HepG2 (cell line): Measurements from ENCODE around the gene TUBG2. TPM values are rescaled to one million over a fixed set of nuclear protein-coding genes. Genes with fewer than 3 reads are reported as not detected.

Experiments used
- BRCA1 ChIP-seq: sonication (generic); formaldehyde crosslinking; IDR thresholded peaks from 2 replicates; pipeline ENCODE4 v1.4.0; 2020; ENCODE audit warnings: missing genetic modification reagents
- EEA1 ChIP-seq: sonication (generic); formaldehyde crosslinking; IDR thresholded peaks from 2 replicates; pipeline ENCODE4 v1.5.1; 2020; ENCODE audit warnings: mild to moderate bottlenecking, missing genetic modification reagents, borderline replicate concordance
- FLYWCH1 ChIP-seq: sonication (generic); formaldehyde crosslinking; IDR thresholded peaks from 2 replicates; pipeline ENCODE4 v1.8.1; 2023; ENCODE audit warnings: mild to moderate bottlenecking, missing genetic modification reagents
- HOXA3 ChIP-seq: sonication (generic); formaldehyde crosslinking; IDR thresholded peaks from 2 replicates; pipeline ENCODE4 v1.5.0; 2020; ENCODE audit warnings: missing genetic modification reagents
- ISL2 ChIP-seq: sonication (generic); formaldehyde crosslinking; IDR thresholded peaks from 2 replicates; pipeline ENCODE4 v1.5.0; 2020; ENCODE audit warnings: missing genetic modification reagents
- RXRA ChIP-seq: sonication (generic); formaldehyde crosslinking; IDR thresholded peaks from 2 replicates; pipeline ENCODE4 v1.5.1; 2020; ENCODE audit warnings: missing genetic modification reagents
- STAG1 ChIP-seq: sonication (generic); formaldehyde crosslinking; IDR thresholded peaks from 2 replicates; pipeline ENCODE4 v1.4.0; 2020; ENCODE audit warnings: missing genetic modification reagents
- YEATS4 ChIP-seq: sonication (generic); formaldehyde crosslinking; IDR thresholded peaks from 2 replicates; pipeline ENCODE4 v1.4.0; 2020; ENCODE audit warnings: missing genetic modification reagents, borderline replicate concordance
- ZC3H13 ChIP-seq: sonication (generic); formaldehyde crosslinking; IDR thresholded peaks from 2 replicates; pipeline ENCODE4 v1.8.1; 2023; ENCODE audit warnings: mild to moderate bottlenecking, missing genetic modification reagents, moderate library complexity
- ZNF343 ChIP-seq: sonication (generic); formaldehyde crosslinking; IDR thresholded peaks from 2 replicates; pipeline ENCODE4 v1.4.0; 2020; ENCODE audit warnings: mild to moderate bottlenecking, missing genetic modification reagents
- ZNF510 ChIP-seq: sonication (generic); formaldehyde crosslinking; IDR thresholded peaks from 2 replicates; pipeline ENCODE4 v1.4.0; 2020; ENCODE audit warnings: low read depth, mild to moderate bottlenecking, missing genetic modification reagents
- ZNF589 ChIP-seq: sonication (generic); formaldehyde crosslinking; conservative IDR thresholded peaks from 2 replicates; pipeline ENCODE4 v1.8.0; 2022; ENCODE audit warnings: mild to moderate bottlenecking, moderate library complexity, missing genetic modification reagents
- polyA plus RNA-seq, 8 experiments: library from polyadenylated mRNA; depleted of rRNA in 3 of 8; stranded (reverse) in 7 of 8; unstranded in 1 of 8; fragments of >200 nt; fragmentation: Illumina TruSeq in 4 of 8; extraction: Trizol in 4 of 8; gene quantifications; 2 replicates each; pipeline versions ENCODE4 v1.2.1 to v1.2.3, GENCODE V29; 2011 to 2016; ENCODE audit warnings: low read depth in 4 of 8, missing spikeins in 1 of 8, mixed read lengths in 1 of 8; ENCODE audit not compliant: insufficient read depth in 1 of 8
- total RNA-seq, 5 experiments: library from RNA; depleted of rRNA; stranded (reverse); fragments of >200 nt; fragmentation: Illumina TruSeq; extraction: Trizol; gene quantifications; 2 replicates each; pipeline ENCODE4 v1.2.3, GENCODE V29; 2016; ENCODE audit warnings: low read depth in 1 of 5
- TF ChIP-seq, protein P1 (sequence below): sonication (generic); formaldehyde crosslinking; IDR thresholded peaks from 2 replicates; pipeline ENCODE4 v1.4.0; 2020; ENCODE audit warnings: missing genetic modification reagents
- TF ChIP-seq, protein P2 (sequence below): sonication (generic); formaldehyde crosslinking; IDR thresholded peaks from 2 replicates; pipeline ENCODE4 v1.8.1; 2023; ENCODE audit warnings: mild to moderate bottlenecking, moderate library complexity, missing genetic modification reagents
- TF ChIP-seq, protein P3 (sequence below): sonication (generic); formaldehyde crosslinking; IDR thresholded peaks from 2 replicates; pipeline ENCODE4 v1.9.0; 2021; ENCODE audit warnings: missing genetic modification reagents, mild to moderate bottlenecking, borderline replicate concordance
- TF ChIP-seq, protein P4 (sequence below): sonication (generic); formaldehyde crosslinking; IDR thresholded peaks from 2 replicates; pipeline ENCODE4; 2020; ENCODE audit warnings: missing genetic modification reagents, mild to moderate bottlenecking, borderline replicate concordance
- TF ChIP-seq, protein P5 (sequence below): sonication (generic); formaldehyde crosslinking; IDR thresholded peaks from 2 replicates; pipeline ENCODE4 v1.4.0; 2020; ENCODE audit warnings: missing genetic modification reagents
- TF ChIP-seq, protein P6 (sequence below): sonication (generic); formaldehyde crosslinking; IDR thresholded peaks from 2 replicates; pipeline ENCODE4 v1.5.0; 2020; ENCODE audit warnings: missing genetic modification reagents

TUBG2 gene
- total and polyA plus RNA-seq, 2 of the 13 experiments (the other 11 are each of a cell fraction or from before 2014, with no cell fraction given): 16.0 to 42.3 TPM

DNA sequence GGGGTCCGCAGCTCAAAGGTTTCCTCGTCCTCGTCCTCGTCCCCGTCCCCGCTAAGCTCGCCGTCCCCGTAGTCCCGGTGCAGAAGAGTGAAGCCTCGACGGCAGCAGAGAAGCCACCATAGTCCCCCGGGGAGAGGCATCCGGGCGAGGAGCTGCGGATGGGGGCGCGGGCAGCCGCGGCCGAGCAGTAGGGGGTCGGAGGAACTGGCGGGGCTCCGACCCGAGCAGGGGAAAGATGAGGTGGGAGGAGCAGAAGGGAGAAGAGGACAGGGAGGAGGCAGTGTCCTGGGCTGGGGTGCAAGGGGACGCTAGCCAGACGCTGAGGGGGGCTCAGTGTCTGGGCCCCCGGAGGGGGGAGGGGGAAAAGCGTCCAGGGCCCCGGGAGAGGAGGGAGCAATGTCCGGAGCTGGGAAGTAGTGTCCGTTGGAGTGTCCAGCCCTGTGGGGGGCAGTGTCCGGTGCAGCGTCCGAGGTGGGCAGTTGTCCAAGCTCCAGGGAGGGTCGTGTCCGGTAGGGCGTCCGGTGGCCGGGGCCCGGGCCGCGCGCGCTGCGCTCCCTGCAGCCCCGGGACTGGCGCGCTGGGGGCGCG, 17.4 kb downstream of the TUBG2 start, which contains the start of gene PLEKHH3 (continued):
- TF ChIP-seq, protein P1, sequence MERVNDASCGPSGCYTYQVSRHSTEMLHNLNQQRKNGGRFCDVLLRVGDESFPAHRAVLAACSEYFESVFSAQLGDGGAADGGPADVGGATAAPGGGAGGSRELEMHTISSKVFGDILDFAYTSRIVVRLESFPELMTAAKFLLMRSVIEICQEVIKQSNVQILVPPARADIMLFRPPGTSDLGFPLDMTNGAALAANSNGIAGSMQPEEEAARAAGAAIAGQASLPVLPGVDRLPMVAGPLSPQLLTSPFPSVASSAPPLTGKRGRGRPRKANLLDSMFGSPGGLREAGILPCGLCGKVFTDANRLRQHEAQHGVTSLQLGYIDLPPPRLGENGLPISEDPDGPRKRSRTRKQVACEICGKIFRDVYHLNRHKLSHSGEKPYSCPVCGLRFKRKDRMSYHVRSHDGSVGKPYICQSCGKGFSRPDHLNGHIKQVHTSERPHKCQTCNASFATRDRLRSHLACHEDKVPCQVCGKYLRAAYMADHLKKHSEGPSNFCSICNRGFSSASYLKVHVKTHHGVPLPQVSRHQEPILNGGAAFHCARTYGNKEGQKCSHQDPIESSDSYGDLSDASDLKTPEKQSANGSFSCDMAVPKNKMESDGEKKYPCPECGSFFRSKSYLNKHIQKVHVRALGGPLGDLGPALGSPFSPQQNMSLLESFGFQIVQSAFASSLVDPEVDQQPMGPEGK (CRISPR knock-in tag): peak; percentile 95
- TF ChIP-seq YEATS4 (CRISPR knock-in tag) (no peak; the same call in 1 of the 2 replicates), BRCA1 (CRISPR knock-in tag) (no peak), HOXA3 (CRISPR knock-in tag) (0 out of 2 replicates have a peak, but pooled peaks have one; percentile 7), ISL2 (CRISPR knock-in tag) (0 out of 2 replicates have a peak, but pooled peaks have one; percentile 29), ZC3H13 (CRISPR knock-in tag) (no peak), ZNF510 (CRISPR knock-in tag) (no peak), FLYWCH1 (0 out of 2 replicates have a peak, but pooled peaks have one; percentile 62), STAG1 (CRISPR knock-in tag) (no peak; the same call in 1 of the 2 replicates), ZNF343 (CRISPR knock-in tag) (no peak), ZNF589 (CRISPR knock-in tag) (no peak), RXRA (CRISPR knock-in tag) (no peak), EEA1 (CRISPR knock-in tag) (0 out of 2 replicates have a peak, but pooled peaks have one; percentile 47)
- TF ChIP-seq, protein P2, sequence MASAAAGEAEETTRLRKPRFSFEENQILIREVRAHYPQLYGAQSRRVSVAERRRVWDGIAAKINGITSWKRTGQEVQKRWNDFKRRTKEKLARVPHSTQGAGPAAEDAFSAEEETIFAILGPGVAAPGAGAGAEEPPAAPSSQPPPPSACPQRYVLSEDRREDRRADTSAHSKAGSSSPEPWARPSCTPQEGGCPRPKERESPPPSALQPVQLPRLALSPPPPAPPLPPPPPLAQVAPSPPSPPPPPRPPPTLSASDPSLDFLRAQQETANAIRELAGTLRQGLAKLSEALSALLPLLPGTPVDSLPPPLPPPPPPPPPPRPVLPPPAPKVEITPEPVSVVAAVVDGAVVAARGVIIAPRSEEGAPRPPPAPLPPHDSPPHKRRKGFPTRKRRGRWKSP (CRISPR knock-in tag): peak; percentile 22; the same call in 1 of the 2 replicates
- TF ChIP-seq, protein P3, sequence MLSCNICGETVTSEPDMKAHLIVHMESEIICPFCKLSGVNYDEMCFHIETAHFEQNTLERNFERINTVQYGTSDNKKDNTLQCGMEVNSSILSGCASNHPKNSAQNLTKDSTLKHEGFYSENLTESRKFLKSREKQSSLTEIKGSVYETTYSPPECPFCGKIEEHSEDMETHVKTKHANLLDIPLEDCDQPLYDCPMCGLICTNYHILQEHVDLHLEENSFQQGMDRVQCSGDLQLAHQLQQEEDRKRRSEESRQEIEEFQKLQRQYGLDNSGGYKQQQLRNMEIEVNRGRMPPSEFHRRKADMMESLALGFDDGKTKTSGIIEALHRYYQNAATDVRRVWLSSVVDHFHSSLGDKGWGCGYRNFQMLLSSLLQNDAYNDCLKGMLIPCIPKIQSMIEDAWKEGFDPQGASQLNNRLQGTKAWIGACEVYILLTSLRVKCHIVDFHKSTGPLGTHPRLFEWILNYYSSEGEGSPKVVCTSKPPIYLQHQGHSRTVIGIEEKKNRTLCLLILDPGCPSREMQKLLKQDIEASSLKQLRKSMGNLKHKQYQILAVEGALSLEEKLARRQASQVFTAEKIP: no peak
- TF ChIP-seq, protein P4, sequence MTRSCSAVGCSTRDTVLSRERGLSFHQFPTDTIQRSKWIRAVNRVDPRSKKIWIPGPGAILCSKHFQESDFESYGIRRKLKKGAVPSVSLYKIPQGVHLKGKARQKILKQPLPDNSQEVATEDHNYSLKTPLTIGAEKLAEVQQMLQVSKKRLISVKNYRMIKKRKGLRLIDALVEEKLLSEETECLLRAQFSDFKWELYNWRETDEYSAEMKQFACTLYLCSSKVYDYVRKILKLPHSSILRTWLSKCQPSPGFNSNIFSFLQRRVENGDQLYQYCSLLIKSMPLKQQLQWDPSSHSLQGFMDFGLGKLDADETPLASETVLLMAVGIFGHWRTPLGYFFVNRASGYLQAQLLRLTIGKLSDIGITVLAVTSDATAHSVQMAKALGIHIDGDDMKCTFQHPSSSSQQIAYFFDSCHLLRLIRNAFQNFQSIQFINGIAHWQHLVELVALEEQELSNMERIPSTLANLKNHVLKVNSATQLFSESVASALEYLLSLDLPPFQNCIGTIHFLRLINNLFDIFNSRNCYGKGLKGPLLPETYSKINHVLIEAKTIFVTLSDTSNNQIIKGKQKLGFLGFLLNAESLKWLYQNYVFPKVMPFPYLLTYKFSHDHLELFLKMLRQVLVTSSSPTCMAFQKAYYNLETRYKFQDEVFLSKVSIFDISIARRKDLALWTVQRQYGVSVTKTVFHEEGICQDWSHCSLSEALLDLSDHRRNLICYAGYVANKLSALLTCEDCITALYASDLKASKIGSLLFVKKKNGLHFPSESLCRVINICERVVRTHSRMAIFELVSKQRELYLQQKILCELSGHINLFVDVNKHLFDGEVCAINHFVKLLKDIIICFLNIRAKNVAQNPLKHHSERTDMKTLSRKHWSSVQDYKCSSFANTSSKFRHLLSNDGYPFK (CRISPR knock-in tag): no peak
- TF ChIP-seq, protein P5, sequence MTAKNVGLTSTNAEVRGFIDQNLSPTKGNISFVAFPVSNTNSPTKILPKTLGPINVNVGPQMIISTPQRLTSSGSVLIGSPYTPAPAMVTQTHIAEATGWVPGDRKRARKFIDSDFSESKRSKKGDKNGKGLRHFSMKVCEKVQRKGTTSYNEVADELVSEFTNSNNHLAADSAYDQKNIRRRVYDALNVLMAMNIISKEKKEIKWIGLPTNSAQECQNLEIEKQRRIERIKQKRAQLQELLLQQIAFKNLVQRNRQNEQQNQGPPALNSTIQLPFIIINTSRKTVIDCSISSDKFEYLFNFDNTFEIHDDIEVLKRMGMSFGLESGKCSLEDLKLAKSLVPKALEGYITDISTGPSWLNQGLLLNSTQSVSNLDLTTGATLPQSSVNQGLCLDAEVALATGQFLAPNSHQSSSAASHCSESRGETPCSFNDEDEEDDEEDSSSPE (CRISPR knock-in tag): 0 out of 2 replicates have a peak, but pooled peaks have one; percentile 1
- TF ChIP-seq, protein P6, sequence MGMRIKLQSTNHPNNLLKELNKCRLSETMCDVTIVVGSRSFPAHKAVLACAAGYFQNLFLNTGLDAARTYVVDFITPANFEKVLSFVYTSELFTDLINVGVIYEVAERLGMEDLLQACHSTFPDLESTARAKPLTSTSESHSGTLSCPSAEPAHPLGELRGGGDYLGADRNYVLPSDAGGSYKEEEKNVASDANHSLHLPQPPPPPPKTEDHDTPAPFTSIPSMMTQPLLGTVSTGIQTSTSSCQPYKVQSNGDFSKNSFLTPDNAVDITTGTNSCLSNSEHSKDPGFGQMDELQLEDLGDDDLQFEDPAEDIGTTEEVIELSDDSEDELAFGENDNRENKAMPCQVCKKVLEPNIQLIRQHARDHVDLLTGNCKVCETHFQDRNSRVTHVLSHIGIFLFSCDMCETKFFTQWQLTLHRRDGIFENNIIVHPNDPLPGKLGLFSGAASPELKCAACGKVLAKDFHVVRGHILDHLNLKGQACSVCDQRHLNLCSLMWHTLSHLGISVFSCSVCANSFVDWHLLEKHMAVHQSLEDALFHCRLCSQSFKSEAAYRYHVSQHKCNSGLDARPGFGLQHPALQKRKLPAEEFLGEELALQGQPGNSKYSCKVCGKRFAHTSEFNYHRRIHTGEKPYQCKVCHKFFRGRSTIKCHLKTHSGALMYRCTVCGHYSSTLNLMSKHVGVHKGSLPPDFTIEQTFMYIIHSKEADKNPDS (CRISPR knock-in tag): no peak; the same call in 1 of the 2 replicates
